Pancreas (tissue), 10 donors: ENCODE measurements around the gene ANKRD34A. TPM values are rescaled to one million over a fixed set of nuclear protein-coding genes. Genes with fewer than 3 reads are reported as not detected.

Experiments used
- ATAC-seq, 4 donors: fragments of 200-7000 bp; cut with Tn5 transposase; one replicate each; pipeline versions ENCODE4 v1.8.0 to v1.9.1; 2020; ENCODE audit warnings: mild to moderate bottlenecking in 4 of 4, moderate library complexity in 4 of 4
- DNase-seq, 6 donors: peaks; one replicate each; pipeline ENCODE4 v3.0.0-alpha.2; 2020
- FAIRE-seq: peaks from 2 replicates; lab custom pipeline; 2012; peaks lifted over from hg19 to GRCh38; lab: Jason Lieb, UNC
- H3K27ac ChIP-seq, 4 donors: fragments of 200-600 bp; sonication (generic); 1 replicate in 3 of 4; 2 replicates in 1 of 4; pipeline versions ENCODE4 v1.5.0 to v1.8.0; 2020
- H3K27me3 ChIP-seq, 4 donors: fragments of 200-600 bp; one replicate each; pipeline ENCODE4 v1.8.0; 2021
- H3K36me3 ChIP-seq, 3 donors: fragments of 200-600 bp; sonication (generic) in 1 of 3; one replicate each; pipeline versions ENCODE4 v1.5.0 to v1.8.0; 2020 to 2021
- H3K4me1 ChIP-seq, 3 donors: fragments of 200-600 bp; one replicate each; pipeline ENCODE4 v1.8.0; 2021
- H3K4me3 ChIP-seq, 4 donors: fragments of 200-600 bp; sonication (generic) in 2 of 4; one replicate each; pipeline versions ENCODE4 v1.5.0 to v1.8.0; 2020 to 2021
- H3K9me3 ChIP-seq, 4 donors: fragments of 200-600 bp; one replicate each; pipeline ENCODE4 v1.8.0; 2021
- WGBS, 2 donors: extraction: QIAGEN DNeasy Blood & Tissue Kit; methylation state at CpG; one replicate each; pipeline ENCODE4 v1.1.7; 2013; 5-methylcytosine and 5-hydroxymethylcytosine counted together
- intact Hi-C, 3 donors: fragments of 100-400 bp; cut with DNase I; formaldehyde crosslinking; loops; one replicate each; pipeline versions ENCODE4 v1.11.1 to v1.14.2; 2022
- polyA plus RNA-seq, 2 donors: library from polyadenylated mRNA; stranded (reverse); fragments of 200-250 nt; gene quantifications; one replicate each; pipeline ENCODE4 v1.2.3, GENCODE V29; 2013
- total RNA-seq, 6 donors: library from RNA; stranded (reverse); fragmentation: NEBNext Ultra II Directional in 4 of 6; extraction: Animal tissue kit (Norgen Biotek cat#: 25700) in 4 of 6; gene quantifications; one replicate each; pipeline versions ENCODE4 v1.2.1 to v1.2.4, GENCODE V29; 2021 to 2023
- TF ChIP-seq, protein P1 (sequence below), 4 donors: fragments of 200-600 bp; sonication (generic) in 3 of 4; IDR thresholded peaks; one replicate each; pipeline versions ENCODE4 v1.5.0 to v1.8.0; 2021; ENCODE audit warnings: antibody characterized with exemption in 4 of 4
- donor health status: healthy with polysubstance abuse.
- donor health status: DM: no; HTN: no; CAD: no; lungs with moderate emphysema.
- donor health status: DM: no; HTN: no; CAD: no.
- donor health status: control.
- donor health status: control.
- donor health status: Bipolar disorder and iron deficiency.
- donor health status: DM: yes; HTN: yes; CAD: no.
- donor health status: DM: no; HTN: no; CAD: no.
- donor health status: DM: no; HTN: no; CAD: no.
- donor health status: DM: yes; HTN: yes; CAD: no.

The ANKRD34A gene
- total and polyA plus RNA-seq, 8 donors: 0.04 to 0.38 (median 0.23) TPM

GRCh38 chr1:145978854-145979745 lies 14.7 kb upstream of the ANKRD34A start:
- Histone ChIP-seq H3K27me3 (no peaks in the 10 kb centered on the region), H3K4me3 (peak overlapping the region in 2 of 4 donors; percentile 12 to 17), H3K27ac (peak overlapping the region; percentile 69 to 92 (median 82)), H3K4me1 (peaks cover 42 to 59% (median 50%) of the 10 kb centered on the region in 3 donors), H3K36me3 (no peaks in the 10 kb centered on the region), H3K9me3 (no peaks in the 10 kb centered on the region)
- WGBS, 2 donors: 32 to 49% methylated on average over 9 of the region's 9 CpGs
- peak; percentile 76 for FAIRE-seq
- DNase-seq: peak in 4 of 6 donors; percentile 77 to 87 (median 82)
- intact Hi-C loops: loop anchor here in 1 of 3 donors (5.0 kb wide), 1 partner anchor 33 kb away; no protein-coding TSS in a partner anchor
- TF ChIP-seq, protein P1, sequence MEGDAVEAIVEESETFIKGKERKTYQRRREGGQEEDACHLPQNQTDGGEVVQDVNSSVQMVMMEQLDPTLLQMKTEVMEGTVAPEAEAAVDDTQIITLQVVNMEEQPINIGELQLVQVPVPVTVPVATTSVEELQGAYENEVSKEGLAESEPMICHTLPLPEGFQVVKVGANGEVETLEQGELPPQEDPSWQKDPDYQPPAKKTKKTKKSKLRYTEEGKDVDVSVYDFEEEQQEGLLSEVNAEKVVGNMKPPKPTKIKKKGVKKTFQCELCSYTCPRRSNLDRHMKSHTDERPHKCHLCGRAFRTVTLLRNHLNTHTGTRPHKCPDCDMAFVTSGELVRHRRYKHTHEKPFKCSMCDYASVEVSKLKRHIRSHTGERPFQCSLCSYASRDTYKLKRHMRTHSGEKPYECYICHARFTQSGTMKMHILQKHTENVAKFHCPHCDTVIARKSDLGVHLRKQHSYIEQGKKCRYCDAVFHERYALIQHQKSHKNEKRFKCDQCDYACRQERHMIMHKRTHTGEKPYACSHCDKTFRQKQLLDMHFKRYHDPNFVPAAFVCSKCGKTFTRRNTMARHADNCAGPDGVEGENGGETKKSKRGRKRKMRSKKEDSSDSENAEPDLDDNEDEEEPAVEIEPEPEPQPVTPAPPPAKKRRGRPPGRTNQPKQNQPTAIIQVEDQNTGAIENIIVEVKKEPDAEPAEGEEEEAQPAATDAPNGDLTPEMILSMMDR (IDR thresholded peaks at IDR 0.05): no peak
- ATAC-seq: peak; percentile 73 to 87 (median 82)

DNA sequence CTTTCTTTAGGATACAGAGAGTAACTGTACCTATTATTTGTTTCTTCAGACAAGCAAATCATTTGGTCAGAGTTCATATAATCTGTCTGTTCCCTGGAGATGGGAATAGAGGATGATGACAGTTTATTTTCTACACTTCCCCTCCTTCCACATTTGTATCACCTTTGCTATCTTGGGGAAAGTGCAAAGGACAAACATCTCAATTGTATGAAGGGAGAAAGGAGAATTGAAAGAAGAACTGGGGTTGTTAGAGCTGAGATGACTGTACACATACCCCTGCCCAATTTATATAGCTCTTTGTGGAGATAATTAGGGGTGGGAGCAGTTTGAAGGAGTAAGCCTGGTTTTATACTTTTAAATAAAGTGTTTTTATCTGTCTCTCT lies 14.1 kb upstream of the ANKRD34A start:
- TF ChIP-seq, protein P1 (IDR thresholded peaks at IDR 0.05): no peak
- Histone ChIP-seq H3K4me1 (peaks cover 42 to 53% (median 44%) of the 10 kb centered on the region in 3 donors), H3K36me3 (no peaks in the 10 kb centered on the region), H3K27me3 (no peaks in the 10 kb centered on the region), H3K27ac (peak overlapping the region; percentile 38 to 92 (median 82)), H3K4me3 (peak overlapping the region in 2 of 4 donors; percentile 12 to 17), H3K9me3 (no peaks in the 10 kb centered on the region)
- no peak for DNase-seq
- no peak for ATAC-seq
- intact Hi-C loops: loop anchor here in 1 of 3 donors (5.0 kb wide), 1 partner anchor 34 kb away; no protein-coding TSS in a partner anchor
- no peak for FAIRE-seq

GRCh38 chr1:145977486-145978470 lies 13.4 kb upstream of the ANKRD34A start:
- peaks cover 37 to 47% (median 39%) of the 10 kb centered on the region in 3 donors for H3K4me1 ChIP-seq
- no peaks in the 10 kb centered on the region for H3K36me3 ChIP-seq
- intact Hi-C loops: loop anchor here in 1 of 3 donors (5.0 kb wide), 1 partner anchor 35 kb away; no protein-coding TSS in a partner anchor
- H3K4me3 ChIP-seq: no peak overlapping the region
- WGBS, 2 donors: 20 to 27% methylated on average over 9 of the region's 9 CpGs
- H3K27me3 ChIP-seq: no peaks in the 10 kb centered on the region
- peak; percentile 51 to 78 (median 74) for ATAC-seq
- peak in 5 of 6 donors; percentile 62 to 79 (median 70) for DNase-seq
- no peaks in the 10 kb centered on the region for H3K9me3 ChIP-seq
- FAIRE-seq: no peak
- H3K27ac ChIP-seq: peak overlapping the region; percentile 38 to 92 (median 82)
- TF ChIP-seq, protein P1 (IDR thresholded peaks at IDR 0.05): peak; percentile 66 to 81 (median 77)

DNA sequence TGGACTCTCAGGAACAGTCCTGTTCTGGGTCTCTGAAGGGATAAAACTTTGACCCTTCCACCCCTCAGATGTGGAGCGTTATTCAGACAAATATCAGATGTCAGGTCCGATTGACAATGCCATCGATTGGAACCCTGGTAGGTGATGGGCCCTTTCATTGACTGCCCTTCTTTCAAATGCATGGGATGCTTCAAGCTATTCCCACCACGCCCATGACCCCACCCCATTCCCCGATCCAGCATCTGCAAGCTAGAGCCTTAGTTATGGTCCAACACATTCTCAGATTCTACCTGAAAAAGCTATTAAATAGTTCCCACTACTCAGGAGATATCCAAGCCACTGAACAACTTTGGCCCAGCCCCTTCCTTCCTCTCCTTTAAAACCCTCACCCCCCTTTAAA lies 12.6 kb upstream of the ANKRD34A start:
- ATAC-seq (no peak), FAIRE-seq (no peak), DNase-seq (peak in 1 of 6 donors; percentile 12)
- no peaks in the 10 kb centered on the region for H3K27me3 ChIP-seq
- WGBS, 2 donors: 77 to 79% methylated on average over 5 of the region's 5 CpGs
- intact Hi-C loops: loop anchor here in 1 of 3 donors (5.0 kb wide), 1 partner anchor 35 kb away; no protein-coding TSS in a partner anchor
- H3K36me3 ChIP-seq: no peaks in the 10 kb centered on the region
- TF ChIP-seq, protein P1 (IDR thresholded peaks at IDR 0.05): no peak
- no peaks in the 10 kb centered on the region for H3K9me3 ChIP-seq
- H3K4me1 ChIP-seq: peaks cover 30 to 39% (median 32%) of the 10 kb centered on the region in 3 donors
- H3K4me3 ChIP-seq: no peak overlapping the region
- H3K27ac ChIP-seq: no peak overlapping the region
